HG02759 (cell line): ENCODE results near the gene COL15A1.
"Not testable (repeated sequence)": the region's sequence is repeated elsewhere in the genome, so short reads cannot be mapped to it uniquely, and the experiment has no call there.

ENCODE experiments used
- ATAC-seq: cut with Tn5 transposase; IDR thresholded peaks from one replicate; pipeline ENCODE4 v1.9.1; 2021; ENCODE audit warnings: mild to moderate bottlenecking, moderate library complexity; ENCODE audit not compliant: unreplicated experiment

COL15A1 gene

GRCh38 chr9:99074902-99075245 lies 131.2 kb downstream of the COL15A1 start:
- ATAC-seq: no peak

DNA sequence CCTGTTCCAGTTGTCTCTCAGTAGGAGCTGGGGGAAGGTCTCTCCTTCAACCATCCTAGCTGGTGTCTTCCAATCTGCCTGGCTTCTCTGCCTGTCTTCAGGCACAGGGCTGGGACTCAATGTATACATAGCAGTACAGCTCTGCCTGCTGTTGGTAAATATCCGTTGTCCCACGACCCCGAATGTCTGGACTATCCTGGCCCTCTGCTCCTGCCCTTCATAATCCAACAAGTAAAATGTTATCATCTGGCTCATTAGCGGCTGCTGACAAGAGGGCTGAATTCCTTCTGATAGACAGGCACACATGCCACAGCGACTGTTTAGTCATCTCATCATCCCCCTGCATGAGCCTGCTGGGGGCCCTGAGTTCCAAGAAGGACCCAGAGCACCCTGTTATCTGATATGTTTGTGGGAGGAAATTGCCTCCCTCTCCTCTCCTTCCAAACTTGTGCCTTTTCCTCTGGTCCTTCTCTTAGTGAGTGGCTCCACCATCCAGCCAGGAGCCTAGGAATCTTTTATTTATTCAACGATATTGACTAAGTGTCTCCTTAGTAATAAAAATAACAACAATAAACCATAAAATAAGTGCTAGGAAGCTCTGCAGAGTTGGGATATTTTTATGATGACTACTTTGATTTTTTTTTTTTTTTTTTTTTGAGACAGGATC lies 131.7 kb downstream of the COL15A1 start:
- no peak for ATAC-seq

- no peak for ATAC-seq
Measured at GRCh38 chr9:99076030-99076429, 132.3 kb downstream of the COL15A1 start.

DNA sequence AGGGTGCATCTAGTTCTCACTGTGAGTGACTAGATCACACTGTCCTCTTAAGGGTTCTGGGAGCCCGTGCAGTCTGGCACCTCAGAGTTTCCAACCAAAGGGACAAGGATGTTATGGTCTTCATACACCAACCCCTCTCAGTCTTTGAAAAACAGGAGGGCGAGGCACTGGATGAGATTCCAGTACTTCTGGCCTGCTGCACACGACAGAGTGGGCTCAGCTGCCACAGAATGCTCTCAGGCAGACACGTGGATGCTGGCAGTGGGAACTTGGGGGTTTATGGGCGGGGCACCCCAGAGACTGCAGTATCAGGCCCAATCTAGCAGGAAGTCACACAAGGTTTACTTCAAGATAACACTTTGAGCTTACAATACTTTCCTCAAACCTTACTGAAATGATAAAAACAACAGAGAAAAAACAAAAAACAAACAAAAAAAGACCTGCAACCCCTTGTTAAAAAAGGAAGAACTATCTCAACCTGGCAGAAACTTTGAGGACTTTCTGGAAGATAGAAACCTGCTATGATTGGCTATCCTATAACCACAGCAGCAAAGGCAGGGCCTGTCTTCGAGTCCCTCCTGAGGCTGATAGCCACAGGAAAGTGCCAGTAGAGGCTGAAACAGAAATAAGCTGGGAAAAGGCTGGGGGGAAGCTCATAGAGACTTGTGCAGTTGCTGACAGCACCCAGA lies 132.9 kb downstream of the COL15A1 start:
- ATAC-seq: no peak

DNA sequence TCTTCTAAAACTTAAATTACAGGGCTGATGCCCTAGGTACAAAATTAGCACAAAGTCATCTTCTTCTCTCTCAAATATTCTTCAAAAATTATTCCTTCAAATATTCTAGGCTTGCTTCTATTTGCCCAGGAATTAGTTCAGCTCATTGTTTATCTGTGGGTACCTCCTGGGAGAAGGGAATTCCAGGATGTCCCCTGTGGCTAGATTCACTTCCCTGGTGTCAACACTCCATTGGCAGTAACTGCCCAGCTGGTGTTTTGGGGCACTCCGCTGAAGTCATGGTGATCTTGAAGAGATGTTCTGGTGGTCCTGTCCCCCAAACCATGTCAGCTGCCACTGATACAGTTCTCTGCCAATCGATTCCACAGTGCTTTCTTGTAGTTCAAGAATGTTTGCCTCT lies 135.0 kb downstream of the COL15A1 start:
- ATAC-seq: no peak

GRCh38 chr9:99079542-99079941 lies 135.8 kb downstream of the COL15A1 start:
- ATAC-seq: no peak

- ATAC-seq: no peak
Measured at GRCh38 chr9:99083051-99083450, 139.3 kb downstream of the COL15A1 start.

DNA sequence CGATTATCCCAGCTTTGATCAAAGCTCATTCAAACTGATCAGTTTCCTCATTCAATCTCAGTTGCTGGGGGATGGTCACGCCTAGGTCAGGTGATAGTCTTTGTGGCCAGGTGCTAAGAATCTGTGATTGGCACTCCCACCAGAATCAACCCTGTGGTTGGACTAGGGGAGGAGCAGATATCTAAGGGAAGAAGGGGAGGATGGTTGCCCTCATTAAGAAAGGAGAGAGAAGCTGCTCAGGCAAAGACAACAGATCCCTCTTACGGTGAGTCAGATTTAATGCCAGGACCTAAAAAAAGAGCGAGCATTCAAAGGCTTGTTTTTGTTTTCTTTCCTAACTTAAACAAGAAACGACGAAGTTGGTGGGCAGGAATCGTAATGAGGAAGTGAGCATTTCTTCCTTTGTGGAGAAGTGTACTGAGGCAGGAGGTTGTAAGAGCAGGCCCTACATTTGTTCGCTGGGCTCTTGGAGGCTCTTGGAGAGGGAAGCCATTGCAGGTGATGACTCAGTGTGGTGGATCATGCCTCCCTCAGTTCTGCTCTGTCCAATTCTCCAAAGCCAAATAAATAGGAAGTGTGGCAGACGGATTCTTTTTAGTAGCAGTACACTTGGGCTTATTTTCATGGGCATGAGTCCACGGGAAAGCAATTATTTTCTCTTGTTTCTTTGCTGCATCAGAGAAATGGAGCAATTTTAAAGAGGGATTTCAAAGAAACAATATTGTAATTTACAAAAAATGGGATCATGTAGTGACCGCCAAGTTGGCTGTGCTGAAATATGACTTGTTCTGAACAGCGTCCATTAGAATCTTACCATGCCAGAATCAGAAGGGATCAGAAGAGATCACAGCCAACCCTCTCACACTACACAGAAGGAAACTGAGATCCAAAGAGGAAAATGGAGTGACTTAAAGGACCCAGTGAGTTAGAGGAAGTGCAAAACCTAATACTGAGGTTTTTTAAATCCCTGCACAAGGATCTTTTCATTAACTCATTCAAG lies 142.5 kb downstream of the COL15A1 start:
- ATAC-seq: no peak

DNA sequence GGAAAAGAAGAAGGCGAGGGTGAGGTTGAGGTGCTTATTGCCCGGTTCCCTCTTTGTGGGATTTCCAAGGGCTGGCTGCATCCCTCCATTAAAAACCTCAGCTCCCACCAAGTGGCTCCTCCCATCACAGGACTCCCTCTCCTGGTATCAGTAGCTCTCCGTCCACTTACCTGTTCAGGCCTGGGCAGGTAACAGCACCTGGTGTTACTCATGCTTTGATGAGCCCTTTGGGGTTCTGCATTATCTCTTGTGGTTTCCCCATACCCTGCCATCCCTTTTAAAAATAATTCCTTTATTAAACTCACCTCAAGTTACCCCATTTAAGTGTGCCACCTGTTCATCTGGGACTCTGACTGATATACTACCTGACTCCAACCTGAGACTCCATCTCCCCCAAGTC lies 143.8 kb downstream of the COL15A1 start:
- ATAC-seq: no peak

GRCh38 chr9:99090336-99091130 lies 146.8 kb downstream of the COL15A1 start:
- no peak for ATAC-seq

DNA sequence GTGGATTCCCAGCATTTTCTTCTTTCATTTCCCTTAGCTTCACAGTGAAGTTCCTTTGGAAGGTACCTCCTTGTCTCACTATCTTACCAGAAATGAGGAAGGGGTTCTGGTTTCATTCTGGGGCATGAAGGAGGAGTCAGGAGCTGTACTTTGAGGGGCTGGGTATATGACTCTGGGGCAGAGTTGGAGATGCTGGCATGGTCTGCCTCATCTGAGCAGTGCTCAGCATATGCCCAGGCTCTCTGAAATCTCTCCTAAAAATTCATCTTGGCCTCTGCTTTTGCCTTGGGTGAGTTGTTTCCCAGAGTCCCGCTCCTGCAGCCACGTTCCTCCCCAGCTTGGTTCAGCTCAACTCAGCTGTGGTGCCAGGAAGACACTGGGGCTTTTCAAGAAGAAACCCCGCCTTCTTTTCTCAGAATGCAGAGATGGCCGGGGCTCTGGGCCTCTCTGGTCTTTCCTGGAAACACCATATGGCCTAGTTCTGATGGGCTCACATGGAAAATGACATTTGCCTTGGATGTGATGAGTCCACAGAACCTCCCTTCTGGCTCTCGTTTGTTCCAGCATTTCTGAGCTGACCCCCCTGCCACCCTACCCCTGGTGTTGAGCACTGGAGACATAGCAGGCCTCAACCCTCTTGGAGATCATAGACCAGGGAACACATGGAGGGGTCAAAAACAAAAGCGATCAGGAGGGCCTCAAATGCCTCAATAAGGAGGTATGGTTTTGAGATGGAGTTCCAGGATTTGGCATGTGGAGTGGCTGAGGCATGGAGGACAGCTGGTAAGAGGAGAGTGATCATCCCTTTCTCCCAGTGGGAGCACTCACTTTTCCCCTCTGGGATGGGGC lies 149.2 kb downstream of the COL15A1 start:
- ATAC-seq: no peak

DNA sequence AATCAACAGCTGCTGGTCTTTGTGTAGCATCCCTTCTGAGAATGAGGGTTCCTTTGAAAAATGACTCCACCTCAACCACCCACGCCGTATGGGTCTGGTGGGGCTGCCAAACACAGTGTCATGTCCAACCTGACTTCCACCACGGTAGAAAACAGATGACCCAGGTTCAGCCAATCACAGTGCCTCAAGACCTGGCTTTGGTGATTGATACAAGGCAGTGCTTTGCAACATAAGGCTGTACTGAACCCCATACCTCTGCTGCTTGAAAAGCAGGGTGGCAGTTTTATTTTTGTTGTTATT lies 149.7 kb downstream of the COL15A1 start:
- no peak for ATAC-seq

DNA sequence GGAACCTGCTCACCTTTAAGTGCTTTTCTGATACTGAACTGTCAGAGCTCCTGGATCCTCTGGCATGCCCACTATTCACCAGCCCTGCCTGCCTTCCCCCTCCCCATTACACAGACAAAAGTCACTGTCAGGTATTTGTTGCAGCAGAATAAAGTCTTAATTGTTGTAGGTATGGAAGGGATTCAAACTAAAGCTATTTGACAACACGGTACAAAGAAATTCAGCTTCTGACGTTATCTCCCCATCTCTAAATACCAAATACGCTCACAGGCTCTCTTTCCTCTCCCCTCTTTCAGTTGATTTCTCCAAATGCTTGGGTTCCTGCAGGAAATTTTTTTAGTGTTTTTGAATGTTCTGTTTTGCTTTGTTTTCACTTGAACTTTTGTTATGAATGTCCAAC lies 151.9 kb downstream of the COL15A1 start:
- no peak for ATAC-seq

DNA sequence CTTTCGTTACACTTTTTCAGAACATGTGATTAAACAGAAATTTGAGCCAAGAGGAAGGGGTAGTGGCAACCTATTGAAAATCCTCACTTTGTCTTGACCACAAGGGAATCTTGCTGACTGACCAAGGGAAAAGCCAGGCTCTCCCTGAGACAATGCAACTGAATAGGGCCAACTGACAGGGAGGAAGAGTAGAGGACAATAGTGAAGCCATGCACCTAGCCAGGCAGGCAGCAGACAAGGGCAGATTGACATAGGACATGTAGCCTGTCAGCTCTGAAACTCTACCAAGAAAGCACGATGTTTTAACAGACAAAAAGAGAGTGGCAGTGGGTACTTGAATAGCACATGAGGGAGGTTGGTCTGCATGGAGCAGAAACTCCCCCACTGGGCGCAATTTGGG lies 152.7 kb downstream of the COL15A1 start:
- no peak for ATAC-seq

DNA sequence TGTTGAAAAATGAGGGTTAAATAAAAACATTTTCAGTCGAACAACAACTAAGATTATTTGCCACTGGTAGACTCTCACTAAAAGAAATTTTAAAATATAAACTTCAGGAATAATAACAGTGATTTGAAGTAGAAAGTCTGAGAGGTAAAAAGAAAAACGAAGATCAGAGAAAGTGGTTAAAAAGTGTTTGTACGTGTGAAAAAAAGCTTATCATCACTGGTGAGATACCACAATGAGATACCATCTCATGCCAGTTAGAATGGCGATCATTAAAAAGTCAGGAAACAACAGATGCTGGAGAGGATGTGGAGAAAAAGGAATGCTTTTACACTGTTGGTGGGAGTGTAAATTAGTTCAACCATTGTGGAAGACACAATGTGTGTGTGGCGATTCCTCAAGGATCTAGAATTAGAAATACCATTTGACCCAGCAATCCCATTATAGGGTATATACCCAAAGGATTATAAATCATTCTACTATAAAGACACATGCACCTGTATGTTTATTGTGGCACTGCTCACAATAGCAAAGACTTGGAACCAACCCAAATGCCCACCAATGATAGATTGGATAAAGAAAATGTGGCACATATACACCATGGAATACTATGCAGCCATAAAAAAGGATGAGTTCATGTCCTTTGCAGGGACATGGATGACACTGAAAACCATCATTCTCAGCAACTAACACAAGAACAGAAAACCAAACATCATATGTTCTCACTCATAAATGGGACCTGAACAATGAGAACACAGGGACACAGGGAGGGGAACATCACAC lies 156.3 kb downstream of the COL15A1 start:
- not testable (repeated sequence) for ATAC-seq

- no peak for ATAC-seq
Measured at GRCh38 chr9:99101271-99101670, 157.6 kb downstream of the COL15A1 start.

- no peak for ATAC-seq
Measured at GRCh38 chr9:99101812-99102211, 158.1 kb downstream of the COL15A1 start.

- ATAC-seq: no peak
Measured at GRCh38 chr9:99103054-99103895, 159.6 kb downstream of the COL15A1 start.
